ENCODE data around the gene RAB11FIP5.
A peak's percentile ranks its signal among the peaks of the same experiment; 100 is the strongest.

Gene RAB11FIP5

DNA sequence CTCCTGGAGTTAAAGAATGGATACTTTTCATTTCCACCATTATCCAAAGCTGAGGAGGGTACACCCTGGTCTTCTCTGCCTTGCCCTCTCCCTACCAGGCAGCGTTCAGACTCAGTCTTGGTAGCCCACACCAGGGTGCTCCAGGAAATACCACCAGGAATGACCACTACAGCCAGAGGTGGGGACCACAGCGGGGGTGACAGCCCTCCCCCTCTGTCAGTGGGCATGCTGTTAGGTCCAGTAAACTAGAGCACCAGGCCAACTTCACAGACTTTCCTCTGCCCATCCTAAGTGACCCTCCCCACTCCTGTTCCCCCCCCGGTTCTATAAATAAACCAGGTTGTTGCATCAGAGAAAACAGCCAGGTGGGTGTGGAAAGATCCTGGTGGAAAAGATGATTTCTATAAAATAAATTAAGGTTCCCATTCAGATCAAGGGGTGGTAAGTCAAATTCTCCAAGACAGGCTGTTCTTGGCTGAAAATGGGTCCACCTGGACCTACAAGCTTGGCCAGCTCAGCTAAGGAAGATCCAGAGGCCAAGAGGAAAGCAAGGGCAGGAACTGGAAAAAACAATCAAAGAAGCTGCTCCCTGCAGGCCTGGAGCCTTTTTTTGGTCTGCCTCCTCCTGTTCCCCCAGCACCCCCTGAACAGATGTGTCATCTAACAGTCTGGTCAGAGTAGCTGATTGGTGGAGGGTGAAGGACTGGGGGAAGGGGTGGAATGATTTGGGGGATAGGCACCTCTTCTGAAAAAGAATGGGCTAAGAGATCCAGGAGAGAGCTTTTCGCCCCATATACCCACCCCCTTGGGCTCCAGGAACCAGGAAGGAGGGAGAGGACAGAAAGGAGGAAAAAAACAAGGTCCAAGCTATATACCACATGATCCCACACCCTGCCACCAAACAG lies 2.3 kb downstream of the RAB11FIP5 start:
- peak; percentile 42 for DNase-seq (ENCODE audit: low spot score)

DNA sequence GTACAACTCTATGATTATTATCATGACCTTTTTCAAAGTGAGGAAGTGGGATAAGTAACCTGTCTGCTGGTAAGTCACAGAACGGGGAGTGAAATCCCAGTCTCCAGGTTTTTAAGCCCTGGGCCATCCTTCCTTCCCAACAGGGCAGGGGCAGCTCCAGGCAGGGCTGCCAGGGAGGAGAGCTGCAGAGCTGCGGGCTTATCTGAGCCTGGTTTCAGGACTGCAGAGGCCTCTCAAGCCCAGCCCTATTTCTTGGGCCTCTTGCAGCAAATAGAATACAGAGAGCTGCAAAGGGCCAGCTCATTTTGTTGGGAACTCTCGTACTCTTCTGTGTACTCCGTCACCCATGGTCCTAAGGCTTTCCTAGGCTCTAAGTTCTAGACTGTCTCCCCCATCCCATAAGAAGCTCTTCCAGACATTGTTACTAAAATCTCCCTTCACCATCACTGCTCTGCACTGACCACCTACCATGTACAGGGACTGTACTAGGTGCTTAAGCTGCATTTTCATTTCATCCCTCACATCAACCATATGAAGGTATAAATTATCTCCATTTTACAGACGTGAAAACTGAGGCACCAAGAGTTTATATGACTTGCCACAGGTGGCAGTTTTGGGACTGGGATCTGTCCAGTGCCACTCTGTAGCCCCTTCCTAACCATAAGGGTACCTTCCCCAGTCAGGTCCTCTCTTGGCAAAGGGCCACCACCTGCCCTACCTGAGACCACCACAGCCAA lies 3.1 kb downstream of the RAB11FIP5 start:
- DNase-seq (ENCODE audit: low spot score): no peak

DNA sequence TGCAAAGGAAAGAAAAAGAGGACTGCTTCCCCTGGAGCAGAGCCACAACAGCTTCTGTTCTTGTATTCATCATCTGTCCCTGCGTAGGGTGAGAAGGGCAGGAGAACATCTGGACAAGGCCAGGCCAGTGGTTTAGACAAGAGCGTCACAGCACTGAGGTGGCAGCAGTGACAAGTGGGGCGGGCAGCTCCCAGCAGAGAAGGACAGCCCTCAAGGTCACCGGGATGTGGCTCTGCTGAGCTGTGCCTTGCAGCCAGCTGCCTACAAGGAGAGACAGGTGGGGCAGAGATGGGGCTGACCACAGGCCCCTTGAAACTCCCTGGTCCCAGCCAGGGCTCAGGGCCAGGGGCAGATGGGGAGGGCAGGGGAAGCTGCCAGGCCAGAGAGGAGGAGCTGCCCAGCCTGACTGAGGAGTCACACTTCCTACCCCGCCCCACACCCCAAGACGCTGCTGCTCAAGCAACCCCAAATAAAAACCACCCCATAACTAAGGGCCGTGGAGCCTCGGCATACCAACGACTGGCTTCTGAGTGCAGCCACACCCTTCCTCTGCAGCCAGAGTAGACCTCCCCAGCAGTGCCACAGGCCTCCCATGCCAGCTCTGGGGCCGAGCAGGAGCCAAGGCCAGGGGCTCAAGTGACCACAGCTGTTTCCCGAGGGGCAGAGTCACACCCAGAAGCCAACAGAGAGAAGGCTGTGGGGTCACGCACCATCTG lies 5.4 kb downstream of the RAB11FIP5 start:
- DNase-seq (ENCODE audit: low spot score): no peak

DNA sequence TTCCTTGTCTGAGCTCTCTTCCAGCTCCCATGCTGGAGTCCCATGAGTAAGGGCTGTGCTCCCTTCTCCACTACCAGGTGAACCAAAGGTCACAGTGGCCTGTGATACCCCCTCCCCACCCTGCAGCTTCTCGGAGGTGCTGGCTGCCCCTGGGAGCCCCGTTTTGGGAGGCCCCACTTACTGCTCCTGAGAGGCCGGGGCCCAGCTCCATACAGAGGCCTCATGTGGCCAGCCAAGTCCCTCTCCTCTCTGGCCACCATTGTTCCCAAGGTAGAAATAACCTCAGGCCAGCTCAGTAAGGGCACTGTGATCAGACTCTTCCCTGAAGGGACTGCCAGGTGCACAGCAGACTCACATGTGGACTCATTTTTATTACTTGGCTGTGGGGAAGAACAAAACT lies 6.0 kb downstream of the RAB11FIP5 start:
- DNase-seq (ENCODE audit: low spot score): no peak

DNA sequence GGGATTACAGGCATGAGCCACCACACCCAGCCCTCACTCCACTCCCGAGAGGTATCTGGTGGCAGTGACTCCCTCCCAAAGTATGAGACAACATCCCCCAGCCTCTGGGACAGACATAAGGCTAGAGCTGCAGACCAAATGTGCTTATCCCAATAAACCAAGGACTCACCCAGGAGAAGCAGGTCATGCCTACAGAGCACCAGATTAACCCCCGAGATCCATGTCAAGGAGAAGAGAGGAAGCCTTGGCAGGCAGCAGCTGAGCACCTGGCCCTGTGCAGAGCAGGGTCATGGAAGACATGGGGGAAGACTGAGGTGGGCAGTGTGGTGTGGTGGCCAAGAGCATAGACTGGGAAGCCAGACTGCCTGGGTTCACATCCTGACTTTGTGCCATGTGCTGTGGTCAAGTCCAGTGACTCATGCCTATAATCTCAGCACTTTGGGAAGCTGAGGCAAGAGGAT lies 7.2 kb downstream of the RAB11FIP5 start:
- no peak for DNase-seq (ENCODE audit: low spot score)

DNA sequence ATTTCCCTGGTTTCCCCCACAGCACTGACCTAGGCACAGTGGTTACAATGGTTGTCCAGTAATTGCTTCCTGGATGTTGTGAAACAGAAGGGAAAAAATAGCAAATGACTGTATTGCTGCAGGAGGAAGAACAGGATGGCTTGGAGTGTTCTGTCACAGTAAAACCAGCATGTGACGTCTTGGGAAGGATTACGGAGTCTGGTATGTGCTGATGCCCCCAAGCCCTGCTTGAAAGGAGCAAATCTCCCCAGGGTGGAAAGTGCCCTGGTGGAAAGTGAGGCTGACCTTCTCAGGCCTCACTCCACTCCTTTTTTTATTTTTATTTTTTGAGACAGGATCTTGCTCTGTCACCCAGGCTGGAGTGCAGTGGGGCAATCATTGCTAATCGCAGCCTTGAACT lies 7.8 kb downstream of the RAB11FIP5 start:
- no peak for DNase-seq (ENCODE audit: low spot score)

DNA sequence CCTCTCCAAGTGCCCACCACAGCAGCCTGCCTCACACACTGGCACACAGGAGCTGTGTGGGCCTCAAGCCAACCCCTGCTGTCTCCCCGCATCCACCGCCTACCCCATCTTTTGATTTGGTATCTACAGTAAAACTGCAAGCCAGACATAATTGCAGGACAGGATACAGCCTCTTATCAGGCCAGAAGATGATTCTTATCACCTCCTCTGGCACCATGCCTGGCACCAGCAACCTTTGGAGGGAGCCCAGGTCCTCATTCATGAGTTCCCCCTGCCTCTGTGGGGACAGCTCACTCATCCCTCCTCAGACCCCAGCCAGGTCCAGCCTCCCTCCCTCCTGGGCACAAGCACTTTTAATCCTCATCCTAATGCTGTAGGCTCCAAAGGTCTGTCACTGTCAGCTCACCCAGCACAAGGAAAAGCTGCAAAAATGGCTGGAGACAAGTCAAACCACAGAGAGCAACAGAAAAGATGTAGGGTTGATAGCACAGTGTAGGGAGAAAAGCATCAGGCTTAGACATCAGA lies 9.7 kb downstream of the RAB11FIP5 start:
- DNase-seq (ENCODE audit: low spot score): no peak

DNA sequence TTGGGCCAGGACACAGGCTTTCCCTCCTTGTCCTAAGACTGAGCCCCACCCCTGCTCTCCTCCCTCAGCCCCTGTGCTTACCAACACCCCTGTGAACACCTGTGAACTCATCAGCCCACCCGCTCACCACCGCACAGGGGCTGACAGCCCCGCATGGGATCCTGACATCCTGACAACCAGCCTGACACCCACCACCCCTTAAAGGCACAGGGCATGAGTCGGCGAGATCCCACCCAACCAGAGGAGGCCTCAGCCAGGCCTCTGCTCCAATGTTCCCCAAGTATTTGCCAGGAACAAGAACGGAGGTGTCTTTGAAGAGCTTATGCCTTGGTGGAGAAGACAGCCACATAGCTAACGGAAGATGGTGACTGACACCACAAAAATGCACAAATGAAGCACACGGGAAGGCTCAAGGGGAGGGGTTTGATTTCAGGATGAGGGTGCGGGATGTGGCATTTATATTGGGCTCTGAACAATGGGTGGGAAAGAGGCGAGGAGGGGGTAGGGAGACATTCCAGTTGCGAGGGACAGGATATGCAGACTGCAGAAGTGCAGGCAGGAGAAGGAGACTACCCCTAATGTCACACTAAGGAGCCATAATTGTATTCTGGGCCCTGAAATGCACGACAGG lies 11.0 kb downstream of the RAB11FIP5 start:
- DNase-seq (ENCODE audit: low spot score): no peak

DNA sequence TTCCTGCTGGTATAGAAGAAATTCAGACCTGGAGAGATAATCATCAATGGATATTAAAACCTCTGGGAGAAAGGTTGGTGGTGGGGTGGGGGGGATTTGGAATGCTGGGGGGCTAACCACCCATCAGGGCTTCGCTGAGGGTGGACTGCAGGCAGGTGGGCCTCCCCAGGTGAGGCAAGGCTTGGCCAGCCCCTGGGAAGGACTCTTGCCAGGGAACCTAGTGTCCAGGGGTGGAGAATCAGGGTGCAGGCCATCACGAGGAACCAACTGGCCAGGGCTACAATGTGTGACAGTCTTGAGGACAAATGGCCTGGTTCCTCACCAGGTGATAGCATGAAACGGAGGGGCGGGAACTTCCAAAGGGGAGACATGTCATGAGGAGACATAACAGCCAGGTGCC lies 11.8 kb downstream of the RAB11FIP5 start:
- DNase-seq (ENCODE audit: low spot score): no peak

DNA sequence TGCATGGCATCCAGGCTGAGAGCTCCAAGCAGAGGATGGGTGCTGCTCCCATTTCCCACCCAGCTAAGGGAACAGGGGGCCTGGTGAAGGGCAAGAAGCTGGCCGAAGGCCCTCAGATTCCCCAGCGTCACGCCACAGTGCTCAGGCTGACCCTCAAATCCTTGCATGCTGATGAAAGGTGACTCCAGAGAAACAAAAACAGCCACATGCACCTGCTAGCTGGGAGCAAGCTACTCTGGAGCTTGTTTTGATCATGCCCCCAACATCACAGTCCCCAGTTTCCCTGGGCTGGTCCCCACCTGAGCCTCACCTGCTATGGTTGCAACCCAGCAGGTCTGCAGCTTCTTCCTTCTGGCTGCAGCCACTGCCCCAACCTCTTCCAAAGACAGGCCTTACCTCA lies 13.3 kb downstream of the RAB11FIP5 start:
- no peak for DNase-seq (ENCODE audit: low spot score)

DNA sequence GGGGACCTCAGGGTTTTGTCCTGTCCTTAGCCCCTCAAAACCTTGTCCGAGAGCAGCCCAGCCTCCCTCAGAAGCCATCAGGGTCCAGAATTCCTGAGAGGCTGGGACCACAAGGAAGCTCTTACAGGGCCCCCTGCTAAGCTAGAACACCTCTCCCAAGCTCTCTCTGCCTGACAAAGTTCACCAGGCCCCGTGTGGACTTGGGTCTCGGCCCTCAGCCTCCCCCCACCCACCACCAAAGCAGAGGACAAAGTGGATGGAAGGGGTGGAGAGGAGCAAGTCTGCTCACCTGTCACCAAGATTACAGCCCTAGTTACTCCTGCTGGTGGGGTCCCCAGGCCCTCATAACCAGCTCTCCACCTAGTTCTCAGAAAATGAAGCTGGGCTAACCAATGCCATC lies 16.8 kb downstream of the RAB11FIP5 start:
- DNase-seq (ENCODE audit: low spot score): no peak

DNA sequence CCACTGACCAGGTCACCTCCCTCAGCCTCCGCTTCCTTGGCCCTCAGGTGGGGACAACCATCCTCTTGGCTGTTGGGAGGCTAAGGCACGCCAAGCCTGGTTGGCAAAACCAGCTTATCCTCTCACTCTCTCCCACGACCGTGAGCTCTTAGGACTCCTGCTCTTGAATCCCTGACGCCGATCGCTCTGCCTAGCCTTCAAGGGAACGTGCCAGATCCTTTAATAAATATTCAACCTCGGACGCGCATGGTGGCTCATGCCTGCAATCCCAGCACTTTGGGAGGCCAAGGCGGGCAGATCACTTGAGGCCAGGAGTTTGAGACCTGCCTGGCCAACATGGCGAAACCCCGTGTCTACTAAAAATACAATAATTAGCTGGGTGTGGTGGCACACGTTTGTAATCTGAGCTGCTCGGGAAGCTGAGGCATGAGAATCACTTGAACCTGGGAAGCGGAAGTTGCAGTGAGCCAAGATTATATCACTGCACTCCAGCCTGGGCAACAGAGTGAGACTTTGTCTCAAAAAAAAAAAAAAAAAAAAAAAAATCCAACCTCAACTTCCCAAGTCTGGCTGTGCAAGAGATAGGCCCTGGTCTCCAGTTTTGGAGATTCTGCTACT lies 19.0 kb downstream of the RAB11FIP5 start:
- DNase-seq (ENCODE audit: low spot score): peak; percentile 77

DNA sequence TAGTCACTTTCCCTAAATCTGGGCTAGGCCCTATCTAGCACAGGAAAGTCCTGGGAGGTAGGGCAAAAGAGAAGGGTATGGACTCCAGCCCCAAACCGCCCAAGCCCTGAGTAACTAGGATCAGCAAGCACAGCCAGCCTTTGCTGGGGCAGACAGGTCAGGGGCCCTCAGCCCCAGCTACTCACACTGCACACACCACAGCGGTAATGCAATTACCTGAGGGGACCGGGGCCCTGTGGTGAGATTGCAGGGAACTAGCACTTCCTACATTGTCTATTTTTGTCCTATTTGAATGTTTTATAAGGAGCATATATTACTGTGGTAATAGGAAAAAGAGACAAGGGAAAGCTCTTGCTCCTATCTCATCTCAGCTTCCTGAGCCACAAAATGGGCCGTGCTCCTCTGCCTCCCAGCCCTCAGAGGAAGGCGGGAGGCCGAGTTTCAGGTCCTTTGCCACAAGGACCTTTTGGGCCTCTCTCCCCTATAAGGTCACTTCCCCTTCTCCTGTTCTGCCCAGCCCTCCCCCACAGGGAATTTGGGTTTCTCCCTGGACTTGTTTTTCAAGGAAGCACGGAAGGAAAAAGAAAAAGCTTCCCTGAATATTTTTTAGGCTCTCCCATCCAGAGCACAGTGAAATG lies 20.5 kb downstream of the RAB11FIP5 start:
- DNase-seq (ENCODE audit: low spot score): no peak

DNA sequence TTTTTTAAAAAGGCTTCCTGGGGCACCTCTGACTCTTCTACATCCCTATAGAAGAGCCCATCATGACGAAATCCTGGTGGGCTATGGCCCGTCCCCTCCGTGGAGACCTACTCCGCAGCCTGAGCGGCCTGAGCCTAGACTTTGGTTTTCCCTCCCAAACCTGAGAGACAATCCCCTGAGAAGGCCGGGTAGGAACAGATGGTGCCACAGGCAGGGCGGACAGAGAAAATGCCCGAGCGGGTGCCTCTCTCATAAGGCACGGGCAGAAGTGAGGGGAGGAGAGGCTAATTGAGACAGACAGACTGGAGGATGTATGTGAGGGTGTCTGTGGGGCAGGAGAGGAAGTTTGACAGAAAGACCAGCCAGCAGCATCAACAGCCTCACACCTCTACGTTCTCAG lies 21.1 kb downstream of the RAB11FIP5 start:
- DNase-seq (ENCODE audit: low spot score): no peak

DNA sequence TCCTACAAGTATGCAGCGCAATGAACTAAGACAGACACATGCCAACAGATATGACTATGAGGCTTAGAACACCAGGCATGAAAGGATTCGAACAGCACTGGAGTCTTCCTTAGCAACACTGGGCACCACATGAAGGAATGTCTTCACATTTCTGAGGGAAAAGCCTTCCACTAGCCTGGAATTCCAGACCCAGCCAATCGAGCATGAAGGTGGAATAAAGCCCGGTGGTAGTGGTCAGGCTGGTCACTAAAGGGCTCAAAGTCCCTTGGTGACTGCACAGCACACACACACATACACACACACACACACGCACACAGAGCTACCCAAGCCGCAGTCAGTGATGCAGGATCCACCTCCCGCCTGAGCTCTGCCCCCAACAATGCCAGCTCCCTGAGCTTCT lies 21.6 kb downstream of the RAB11FIP5 start:
- DNase-seq (ENCODE audit: low spot score): peak; percentile 97

DNA sequence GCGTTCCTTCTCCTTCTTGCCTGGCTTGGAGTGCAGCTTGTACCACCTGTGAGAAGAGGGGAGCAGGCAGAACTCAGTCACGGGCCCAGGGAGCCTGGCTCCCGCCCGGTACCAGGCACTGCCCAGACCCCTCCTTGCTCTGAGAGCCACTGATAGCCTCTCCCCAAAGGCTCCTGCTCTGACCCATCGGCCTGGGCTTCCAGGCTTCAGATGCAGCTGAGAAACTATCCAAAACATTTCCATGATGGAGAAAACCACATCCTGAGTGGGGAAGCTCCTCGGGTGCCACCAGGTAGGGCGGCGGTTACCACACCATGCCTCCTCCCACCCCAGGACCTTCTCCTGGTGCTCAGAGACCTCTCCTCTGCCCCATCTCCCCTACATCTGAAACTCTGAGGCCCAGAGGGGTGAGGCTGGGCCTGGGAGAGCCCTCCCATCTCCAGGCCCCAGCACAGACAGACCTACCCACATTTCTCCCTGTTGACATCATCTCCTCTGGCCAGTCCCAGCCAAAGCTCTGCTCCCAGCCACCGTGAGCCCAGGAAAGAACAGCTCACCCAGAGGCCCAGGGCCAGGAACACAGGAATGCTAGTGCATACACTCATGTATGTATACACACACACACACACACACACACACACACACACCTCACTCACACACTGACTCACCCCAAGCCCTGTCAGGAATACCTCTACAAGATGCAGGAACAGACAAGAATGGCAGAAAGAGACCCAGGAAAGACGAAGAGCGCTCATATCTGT lies 23.3 kb downstream of the RAB11FIP5 start:
- DNase-seq (ENCODE audit: low spot score): peak; percentile 99

DNA sequence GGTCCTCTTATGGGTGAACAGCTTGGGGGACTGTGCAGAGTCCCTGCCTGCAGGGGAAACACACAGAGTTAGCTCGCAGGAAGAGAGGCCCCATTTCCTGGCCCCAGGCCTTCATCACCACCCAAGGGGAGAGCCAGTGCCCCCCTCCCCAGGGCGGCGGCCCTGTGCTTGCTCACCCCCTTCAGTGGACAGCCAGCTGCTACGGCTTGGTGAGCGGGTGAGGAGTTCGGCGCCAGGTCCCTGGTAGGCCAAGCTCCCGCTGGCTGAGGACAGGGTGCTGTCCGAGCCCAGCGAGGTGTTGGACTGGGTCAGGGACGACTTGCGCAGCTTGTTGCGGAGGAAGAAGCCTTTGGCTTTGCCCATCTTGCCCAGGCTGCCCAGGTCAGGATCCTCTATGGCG lies 24.0 kb downstream of the RAB11FIP5 start:
- no peak for DNase-seq (ENCODE audit: low spot score)

DNA sequence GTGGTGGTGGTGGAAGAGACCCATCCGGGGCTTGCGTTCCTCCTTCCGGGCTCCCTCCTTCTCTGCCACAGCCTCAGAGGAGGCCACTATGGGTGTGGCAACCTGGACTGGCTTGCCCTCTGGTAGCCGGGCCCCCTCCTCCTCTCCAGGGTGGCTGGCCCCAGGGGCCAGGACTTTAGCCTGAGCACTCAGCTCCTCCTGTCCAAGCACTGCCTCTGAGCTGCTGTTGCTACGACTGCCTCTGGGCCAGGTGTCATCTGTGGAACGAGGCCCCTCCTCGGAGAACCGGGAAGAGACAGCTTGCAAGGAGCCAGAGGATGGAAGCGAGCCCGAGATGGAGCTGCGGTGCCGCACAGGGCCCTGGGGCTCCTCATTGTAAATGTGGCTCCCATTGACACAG lies 24.5 kb downstream of the RAB11FIP5 start:
- DNase-seq (ENCODE audit: low spot score): no peak

DNA sequence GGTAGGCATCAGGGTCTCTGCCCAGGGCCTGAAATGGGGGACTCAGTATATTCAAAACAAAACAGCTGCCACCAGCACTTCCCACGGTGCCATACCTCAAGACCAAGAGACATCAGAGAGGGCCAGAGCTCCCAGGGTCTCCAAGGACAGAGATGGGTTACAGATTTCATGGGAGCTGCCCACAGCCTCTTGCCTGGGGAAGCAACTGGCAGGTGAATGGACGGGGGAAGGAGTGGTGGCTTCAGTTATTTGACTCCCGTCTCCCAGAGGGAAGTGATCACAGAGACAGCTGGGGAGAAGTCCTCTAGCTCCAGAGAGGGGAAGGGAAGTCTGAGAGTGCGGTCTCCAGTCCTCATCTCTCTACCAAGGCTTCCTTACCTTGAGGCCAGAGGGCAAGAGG lies 25.4 kb downstream of the RAB11FIP5 start:
- no peak for DNase-seq (ENCODE audit: low spot score)

DNA sequence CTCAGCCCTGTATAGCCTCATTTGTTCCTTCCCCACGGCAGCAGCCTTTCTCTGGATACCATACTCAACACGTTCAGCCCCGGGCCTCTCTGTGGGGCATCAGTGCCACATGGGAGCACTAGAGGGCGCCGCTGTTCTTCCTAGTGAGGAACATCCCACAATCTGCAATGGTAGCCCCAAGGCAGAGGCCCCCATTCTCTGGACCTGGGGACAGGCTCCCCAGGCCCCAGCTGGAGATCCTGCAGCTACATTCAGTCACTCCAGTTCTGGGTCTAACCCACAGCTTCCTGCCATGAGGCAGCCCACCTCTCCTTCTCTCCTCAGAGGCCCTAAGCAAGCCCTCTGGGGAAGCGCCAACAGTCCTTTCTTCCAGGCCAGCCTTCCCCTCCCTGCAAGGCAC lies 27.1 kb downstream of the RAB11FIP5 start:
- peak; percentile 77 for DNase-seq (ENCODE audit: low spot score)
